OCI-LY1 (cell line): ENCODE measurements around the gene SLC22A4.

Source experiments
- CTCF ChIP-seq: fragments of 200-600 bp; sonication (generic), shearing (Covaris generic); IDR thresholded peaks from 2 replicates; pipeline ENCODE4 v1.5.1; 2017; ENCODE audit warnings: mild to moderate bottlenecking, antibody characterized with exemption, low read length, moderate library complexity, mixed read lengths
- EZH2 ChIP-seq: fragments of 200-600 bp; sonication (generic), shearing (Covaris generic); IDR thresholded peaks from 2 replicates; pipeline ENCODE4 v1.8.0; 2017; ENCODE audit warnings: borderline replicate concordance, mixed run types, mild to moderate bottlenecking, antibody characterized with exemption, low read length, moderate library complexity, mixed read lengths

GRCh38 chr5:132355140-132355765 lies 61.1 kb downstream of the SLC22A4 start:
- no peak for TF ChIP-seq CTCF
- no peak for TF ChIP-seq EZH2
